GM19395 (cell line): ENCODE data around the gene NMNAT3.

Experiments
- ATAC-seq: cut with Tn5 transposase; IDR thresholded peaks from one replicate; pipeline ENCODE4 v1.9.1; 2021; ENCODE audit warnings: mild to moderate bottlenecking, moderate library complexity; ENCODE audit not compliant: unreplicated experiment

The NMNAT3 gene

GRCh38 chr3:139524841-139525636, 152.7 kb downstream of the NMNAT3 start:
- no peak for ATAC-seq

DNA sequence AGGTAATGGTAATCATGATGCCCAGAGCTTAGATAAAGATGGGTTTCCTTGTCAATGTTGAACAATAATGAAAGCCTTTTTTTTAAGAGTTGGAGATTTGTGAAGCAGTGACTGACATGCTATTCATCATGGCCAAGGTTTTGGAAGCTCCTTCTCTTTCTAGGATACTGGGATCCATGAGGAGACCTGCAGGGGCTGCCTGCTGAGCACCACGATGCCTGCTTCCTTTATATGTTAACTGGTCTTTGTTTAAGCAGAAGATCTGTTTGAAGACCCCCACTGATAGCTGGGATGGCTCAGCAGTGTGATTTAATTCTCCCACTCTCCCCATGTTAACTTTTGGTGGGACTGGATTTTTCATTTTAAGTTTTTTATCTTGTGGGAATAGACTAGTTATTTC, 154.1 kb downstream of the NMNAT3 start:
- no peak for ATAC-seq

GRCh38 chr3:139523166-139523565, 154.6 kb downstream of the NMNAT3 start:
- no peak for ATAC-seq

DNA sequence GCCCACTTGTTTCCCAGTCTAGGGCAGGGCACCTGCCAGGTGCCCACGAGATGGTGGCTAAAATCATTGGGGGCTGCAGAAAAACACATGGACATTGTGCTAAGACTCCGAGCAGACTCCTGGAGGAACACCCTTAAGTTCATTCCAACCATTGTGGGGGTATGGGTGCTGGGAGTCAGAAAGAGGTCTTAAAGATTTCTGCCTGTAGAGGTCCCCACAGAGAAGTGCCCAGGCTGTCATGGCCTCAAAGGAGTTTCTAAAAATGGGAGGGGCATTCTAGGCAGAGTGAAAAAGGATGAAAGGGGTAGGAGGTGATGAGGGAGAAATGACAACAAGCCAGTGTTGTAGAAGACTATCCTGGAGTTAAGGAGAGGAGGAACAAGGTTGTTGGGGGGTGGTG, 155.4 kb downstream of the NMNAT3 start:
- no peak for ATAC-seq

DNA sequence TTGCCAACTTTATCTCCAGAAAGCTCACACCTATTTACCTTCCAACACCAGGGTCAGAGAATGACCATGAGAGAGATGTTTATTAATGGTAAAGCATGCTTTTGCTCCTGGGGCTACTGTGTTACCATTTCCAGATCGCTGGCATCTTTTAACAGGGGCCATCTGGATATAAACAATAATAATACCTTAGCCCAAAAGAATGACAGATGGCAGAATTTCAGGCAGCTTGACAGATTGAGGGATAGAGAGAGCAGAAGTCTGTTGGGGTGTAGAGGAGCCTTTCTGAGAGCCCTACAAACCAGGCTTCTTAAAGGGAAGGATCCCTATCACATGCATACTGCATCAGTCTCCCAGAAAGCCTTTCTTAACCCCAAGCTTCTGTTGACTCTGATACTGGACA, 156.0 kb downstream of the NMNAT3 start:
- ATAC-seq: no peak

- no peak for ATAC-seq
Measured at GRCh38 chr3:139521144-139521543, 156.6 kb downstream of the NMNAT3 start.

- ATAC-seq: no peak
Measured at GRCh38 chr3:139519998-139520737, 157.6 kb downstream of the NMNAT3 start.

GRCh38 chr3:139518926-139519842, 158.6 kb downstream of the NMNAT3 start:
- ATAC-seq: no peak

- ATAC-seq: no peak
Measured at GRCh38 chr3:139518306-139518705, 159.5 kb downstream of the NMNAT3 start.

DNA sequence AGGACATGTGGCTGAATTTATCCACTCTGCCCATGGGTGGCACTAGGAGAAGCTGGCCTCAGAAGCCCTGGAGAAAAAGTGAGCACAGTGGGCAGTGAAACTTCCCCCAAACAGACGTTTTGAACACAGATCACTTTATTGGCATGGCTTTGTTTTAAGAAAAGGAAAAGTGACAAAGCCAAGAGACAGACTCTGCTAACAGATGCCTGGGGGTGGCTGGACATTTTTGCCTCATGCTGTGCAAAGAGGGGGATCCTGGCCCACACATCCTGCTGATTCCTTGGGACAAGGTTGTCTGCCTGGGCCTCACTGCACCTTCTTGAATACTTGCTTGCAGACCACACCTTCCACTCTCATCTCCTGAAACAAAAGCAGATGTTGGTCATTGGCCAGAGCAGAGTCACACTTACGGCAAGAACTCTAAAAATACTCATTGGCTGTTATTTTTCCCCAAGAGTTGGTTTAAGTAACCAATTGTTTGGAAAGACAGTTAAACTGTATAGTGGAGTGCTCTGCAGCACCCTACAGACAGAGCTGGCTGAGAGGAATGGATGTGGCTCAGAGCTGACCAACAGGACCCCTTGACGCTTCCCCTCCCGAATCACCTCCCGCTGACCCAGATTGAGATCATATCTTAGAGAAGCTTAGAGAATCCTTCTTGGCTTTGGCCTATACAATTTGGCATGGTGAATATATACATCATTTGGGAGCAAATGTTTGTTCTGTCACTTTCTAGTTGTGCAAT, 160.3 kb downstream of the NMNAT3 start:
- ATAC-seq: no peak

DNA sequence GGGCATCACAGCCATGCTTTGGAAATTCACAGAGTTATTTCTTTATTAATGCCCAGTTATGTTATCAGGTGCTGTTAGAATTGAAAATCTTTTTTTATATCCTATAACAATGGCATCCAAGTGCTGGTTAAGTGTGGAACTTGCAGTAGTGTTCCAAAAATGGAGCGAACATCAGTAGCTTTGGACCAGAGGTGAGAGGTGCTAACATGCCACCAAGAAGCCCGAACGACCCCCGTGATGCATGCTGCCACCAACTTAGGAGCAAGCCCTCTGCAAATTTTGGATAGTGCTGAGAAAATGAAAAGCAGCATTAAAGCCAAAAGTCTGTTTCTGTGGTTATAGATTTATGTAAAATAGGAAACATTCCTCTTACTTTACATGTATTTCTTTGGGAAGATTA, 163.0 kb downstream of the NMNAT3 start:
- no peak for ATAC-seq
